Activated CD8-positive, alpha-beta T cell treated with anti-CD3 and anti-CD28 coated beads for 36 hours (primary cell): ENCODE measurements around the gene TFEB. TPM values are rescaled to one million over a fixed set of nuclear protein-coding genes. Genes with fewer than 3 reads are reported as not detected.

Experiments used
- ATAC-seq: fragments of 200-7000 bp; cut with Tn5 transposase; one replicate; pipeline ENCODE4 v1.10.0; 2021; ENCODE audit warnings: mild to moderate bottlenecking, moderate library complexity
- CTCF ChIA-PET: fragments of 350-600 bp; sonication (Branson Sonifier 250); formaldehyde crosslinking; loops from one replicate; lab custom pipeline; 2021; ENCODE audit warnings: antibody characterized with exemption; lab: Charles Lee
- POLR2A ChIA-PET: fragments of 350-600 bp; sonication (Branson Sonifier 250); formaldehyde crosslinking; loops from one replicate; lab custom pipeline; 2021; ENCODE audit warnings: antibody characterized with exemption; lab: Charles Lee
- DNase-seq: peaks from one replicate; pipeline ENCODE4 v3.0.0-alpha.2; 2020
- H3K27ac Mint-ChIP-seq: one replicate; pipeline ENCODE4 v1.8.0; 2021; ENCODE audit warnings: mild to moderate bottlenecking, mixed read lengths
- H3K27me3 Mint-ChIP-seq: one replicate; pipeline ENCODE4 v1.8.0; 2021; ENCODE audit warnings: mixed read lengths
- H3K36me3 Mint-ChIP-seq: one replicate; pipeline ENCODE4 v1.8.0; 2021; ENCODE audit warnings: low read depth, mixed read lengths
- H3K4me1 Mint-ChIP-seq: one replicate; pipeline ENCODE4 v1.8.0; 2021; ENCODE audit warnings: low read depth, mixed read lengths
- H3K4me3 Mint-ChIP-seq: one replicate; pipeline ENCODE4 v1.8.0; 2021; ENCODE audit warnings: mild to moderate bottlenecking, moderate library complexity, mixed read lengths
- H3K9me3 Mint-ChIP-seq: one replicate; pipeline ENCODE4 v1.8.0; 2021; ENCODE audit warnings: mixed read lengths
- CTCF ChIP-seq: fragments of 200-600 bp; IDR thresholded peaks from one replicate; pipeline ENCODE4 v1.8.0; 2022; ENCODE audit warnings: antibody characterized with exemption, mild to moderate bottlenecking
- intact Hi-C: fragments of 100-400 bp; cut with micrococcal nuclease; formaldehyde crosslinking; loops from one replicate; pipeline ENCODE4 v1.10.0; 2022
- total RNA-seq, 2 experiments: library from RNA; stranded (reverse); gene quantifications; one replicate each; pipeline ENCODE4 v1.2.3, GENCODE V29; 2021

Gene TFEB
- total RNA-seq, 2 experiments from 2014 or later = 14.6 to 15.9 TPM

GRCh38 chr6:41777551-41778285 lies 42.3 kb upstream of the TFEB start:
- Mint-ChIP-seq H3K9me3 (no peaks in the 10 kb centered on the region), H3K27ac (no peak overlapping the region), H3K36me3 (peaks cover 4% of the 10 kb centered on the region), H3K27me3 (peaks cover 6% of the 10 kb centered on the region), H3K4me3 (peak overlapping the region; percentile 88), H3K4me1 (peaks cover 17% of the 10 kb centered on the region)
- CTCF ChIA-PET = interaction anchor here (0.7 to 4.5 kb wide), 7 partner anchors 9 to 770 kb away, joined by 3 to 26 read pairs (median 4); partner anchors contain the start of genes BYSL, MED20 and TOMM6
- ATAC-seq = no peak
- POLR2A ChIA-PET = interaction anchor here (3.2 kb wide), 1 partner anchor 10 kb away, joined by 12 read pairs; the partner anchor contains the start of gene TOMM6
- TF ChIP-seq CTCF = no peak
- DNase-seq = no peak
- intact Hi-C loops = no loop called here

DNA sequence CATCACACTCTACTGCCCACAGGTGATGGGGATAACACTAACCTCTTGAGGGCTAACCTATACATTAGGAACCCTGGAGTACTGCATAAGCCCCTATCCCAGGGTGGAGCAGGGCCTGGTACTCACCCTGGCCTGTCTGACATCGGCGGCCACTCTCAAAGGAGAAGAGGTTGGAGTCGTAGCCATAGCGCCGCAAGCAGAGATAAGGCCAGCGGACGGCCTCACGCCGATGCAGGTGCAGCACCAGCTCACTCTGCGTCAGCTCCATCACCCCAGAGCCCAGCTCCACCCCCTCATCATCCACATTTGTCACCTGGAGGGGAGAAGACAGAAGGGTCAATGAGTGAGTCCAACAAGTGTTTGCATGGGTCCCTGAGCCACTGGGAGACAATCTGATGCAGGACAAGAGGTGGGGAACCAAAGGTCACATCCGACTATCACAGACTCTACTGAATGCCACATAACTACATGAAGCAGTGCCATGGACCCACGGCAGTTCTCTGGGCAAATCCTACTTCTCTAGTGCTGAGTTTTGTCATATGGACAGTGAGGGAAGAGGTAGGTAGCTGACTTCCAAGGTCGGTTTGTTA lies 40.0 kb upstream of the TFEB start:
- POLR2A ChIA-PET = interaction anchor here (0.6 kb wide), 1 partner anchor 126 kb away, joined by 3 read pairs; no protein-coding TSS in a partner anchor
- H3K36me3 Mint-ChIP-seq = peaks cover 6% of the 10 kb centered on the region
- intact Hi-C loops = no loop called here

GRCh38 chr6:41774841-41775240 lies 39.4 kb upstream of the TFEB start:
- Mint-ChIP-seq H3K4me1 (peaks cover 12% of the 10 kb centered on the region), H3K36me3 (peaks cover 8% of the 10 kb centered on the region)

More for the DNA sequence above, 40.0 kb upstream of the TFEB start:
- no peak for TF ChIP-seq CTCF
- H3K9me3 Mint-ChIP-seq = no peaks in the 10 kb centered on the region
- ATAC-seq (no peak), DNase-seq (no peak)
- no peak overlapping the region for H3K27ac Mint-ChIP-seq
- no peak overlapping the region for H3K4me3 Mint-ChIP-seq
- CTCF ChIA-PET = interaction anchor here (0.6 to 4.5 kb wide), 13 partner anchors 9 to 269 kb away, joined by 3 to 26 read pairs (median 5); partner anchors contain the start of gene TOMM6
- H3K4me1 Mint-ChIP-seq = peaks cover 12% of the 10 kb centered on the region
- no peaks in the 10 kb centered on the region for H3K27me3 Mint-ChIP-seq

DNA sequence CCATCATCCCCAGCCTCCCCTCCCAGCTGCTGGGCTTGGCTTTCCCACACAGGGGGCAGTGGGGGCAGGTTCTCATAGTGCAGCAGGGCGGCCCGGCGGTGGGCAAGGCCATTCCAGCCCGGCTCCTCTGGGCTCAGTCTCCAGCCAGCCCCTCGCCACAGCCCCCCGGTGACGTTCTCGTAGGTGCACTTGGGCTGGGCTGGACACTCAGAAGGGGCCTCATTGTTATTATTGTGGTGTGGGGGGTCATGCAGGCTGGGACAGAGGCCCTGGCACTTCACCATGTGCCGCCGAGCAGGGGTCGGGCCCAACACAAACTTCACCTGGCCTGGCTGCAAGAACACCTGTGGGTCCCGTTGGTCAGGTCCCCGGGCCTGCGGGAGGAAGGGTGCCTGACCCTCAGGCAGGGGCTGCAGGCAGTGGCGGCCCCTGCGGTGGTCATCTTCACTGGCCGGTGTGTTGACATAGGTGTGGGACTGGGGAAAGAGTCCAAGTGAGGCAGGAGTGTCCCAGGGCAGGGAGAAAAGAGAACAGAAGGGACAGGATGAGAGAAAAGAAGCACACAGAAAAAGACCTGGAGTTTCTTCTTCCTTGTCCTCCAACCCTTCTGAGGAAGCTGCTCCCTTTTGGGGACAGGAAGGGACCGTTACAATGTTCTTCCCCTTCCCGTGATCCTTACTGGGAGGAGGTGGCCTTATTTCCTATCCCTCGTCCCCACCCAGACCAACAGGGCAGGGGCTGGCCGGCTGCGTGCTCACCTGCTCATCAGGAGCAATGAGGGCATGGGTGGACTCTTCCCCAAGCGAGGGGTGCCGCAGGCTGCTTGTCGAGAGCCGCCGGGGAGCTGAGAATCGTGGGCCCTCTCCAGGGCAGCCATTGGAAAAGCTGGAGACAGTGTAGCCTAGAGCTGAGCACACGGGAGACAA lies 35.9 kb upstream of the TFEB start:
- Mint-ChIP-seq H3K27ac (no peak overlapping the region), H3K4me1 (peaks cover 10% of the 10 kb centered on the region), H3K9me3 (no peaks in the 10 kb centered on the region), H3K27me3 (no peaks in the 10 kb centered on the region), H3K36me3 (peaks cover 8% of the 10 kb centered on the region), H3K4me3 (no peak overlapping the region)
- intact Hi-C loops = no loop called here
- ChIA-PET CTCF (interaction anchor here (1.3 kb wide), 1 partner anchor 10 kb away, joined by 3 read pairs; the partner anchor contains the start of gene PRICKLE4), POLR2A (interaction anchor here (0.5 kb wide), 1 partner anchor 1123 kb away, joined by 3 read pairs; no protein-coding TSS in a partner anchor)
- no peak for TF ChIP-seq CTCF
- DNase-seq (no peak), ATAC-seq (no peak)

More at GRCh38 chr6:41774841-41775240, 39.4 kb upstream of the TFEB start:
- H3K27me3 Mint-ChIP-seq = no peaks in the 10 kb centered on the region
- ChIA-PET POLR2A (no interaction called here), CTCF (interaction anchor here (0.8 to 4.5 kb wide), 7 partner anchors 10 to 161 kb away, joined by 3 to 26 read pairs (median 5); partner anchors contain the start of gene TOMM6)
- no peaks in the 10 kb centered on the region for H3K9me3 Mint-ChIP-seq
- no peak for DNase-seq
- H3K4me3 Mint-ChIP-seq = no peak overlapping the region
- intact Hi-C loops = no loop called here
- no peak for TF ChIP-seq CTCF
- ATAC-seq = no peak
- no peak overlapping the region for H3K27ac Mint-ChIP-seq
